Smooth muscle cell of bladder (primary cell): ENCODE measurements around the gene CACNA2D4. TPM values are rescaled to one million over a fixed set of nuclear protein-coding genes. Genes with fewer than 3 reads are reported as not detected.

Experiments used
- total RNA-seq: library from RNA; depleted of rRNA; stranded (reverse); fragments of >200 nt; gene quantifications from 2 replicates; pipeline ENCODE4 v1.2.3, GENCODE V29; 2014

Gene CACNA2D4
- 0.43 and 0.55 TPM in 2 replicates for total RNA-seq

DNA sequence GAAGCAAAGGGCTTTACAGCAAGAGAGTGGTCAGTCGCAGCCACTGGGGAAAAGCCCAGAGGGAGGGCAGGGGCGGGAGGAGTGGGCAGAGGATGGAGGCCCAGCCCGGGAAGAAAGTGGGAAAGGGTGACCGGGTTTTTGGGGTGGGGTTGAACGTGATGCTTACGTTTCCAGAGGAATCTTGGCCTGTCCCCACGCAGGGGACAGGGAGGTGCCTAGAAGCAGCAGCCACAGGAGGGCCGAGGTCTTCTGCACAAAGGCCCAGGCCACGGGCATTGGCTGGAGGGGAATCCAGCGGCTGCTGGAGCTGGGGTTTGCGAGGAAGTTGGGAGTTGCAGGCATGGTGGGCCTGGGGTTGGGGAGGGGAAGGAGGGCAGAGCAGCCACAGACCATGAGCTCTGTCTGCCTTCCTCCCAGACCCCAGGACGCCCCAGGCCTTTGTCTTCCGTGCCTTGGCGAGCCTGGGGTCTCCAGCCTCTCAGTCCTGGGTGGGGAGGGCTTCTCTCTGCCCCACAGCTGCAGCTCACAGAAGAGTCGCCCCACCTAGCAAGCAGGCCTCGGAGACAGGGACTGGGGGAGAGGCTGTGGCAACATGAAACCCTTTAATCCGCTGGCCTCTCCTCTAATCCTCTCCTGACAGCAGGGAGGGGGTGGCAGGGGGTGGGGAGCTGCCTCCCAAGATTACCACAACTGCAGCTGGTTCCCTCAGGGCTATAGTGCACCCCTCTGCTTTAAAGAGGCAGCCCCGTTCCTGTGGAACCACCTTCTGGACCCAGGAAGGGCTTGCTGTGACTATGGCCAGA is at the start of gene CACNA2D4:
TSS of gene CACNA2D4 (minus strand) at position 572 of the 803 bp plus-strand sequence. CDS start at position 393, 179 bp downstream.

GRCh38 chr12:1820191-1820895 is 98.1 kb downstream of the CACNA2D4 start, which contains the start of gene LRTM2:
Gene LRTM2 (plus strand): TSS chr12:1820565. CDS start chr12:1828149, 7,584 bp downstream.

Other genes with a start within 250 kb of the CACNA2D4 start
- 25.6 and 27.7 TPM in 2 replicates for gene ADIPOR2, start 227.6 kb downstream of the CACNA2D4 start, total RNA-seq
- gene LRTM2, start 98.1 kb downstream of the CACNA2D4 start, total RNA-seq, result not detected in 2 replicates
- gene DCP1B, start 85.8 kb upstream of the CACNA2D4 start, total RNA-seq, result 7.3 and 9.0 TPM in 2 replicates
- gene CACNA1C, start 134.3 kb upstream of the CACNA2D4 start, total RNA-seq, result 5.0 and 10.1 TPM in 2 replicates